ENCODE measurements around the gene FCHSD2. TPM values are rescaled to one million over a fixed set of nuclear protein-coding genes. Genes with fewer than 3 reads are reported as not detected.
"Not testable (repeated sequence)": the region's sequence is repeated elsewhere in the genome, so short reads cannot be mapped to it uniquely, and the experiment has no call there.

FCHSD2 gene
- total RNA-seq, 1 experiment from 2014 or later: 5.9 TPM

GRCh38 chr11:73013021-73013420 lies 129.1 kb downstream of the FCHSD2 start:
- DNase-seq (ENCODE audit: low read depth): no peak

GRCh38 chr11:73012121-73012863 lies 129.8 kb downstream of the FCHSD2 start:
- DNase-seq (ENCODE audit: low read depth): peak; percentile 19

- DNase-seq (ENCODE audit: low read depth): no peak
Observed at GRCh38 chr11:73011126-73011817, 130.8 kb downstream of the FCHSD2 start.

GRCh38 chr11:73009972-73010371 lies 132.1 kb downstream of the FCHSD2 start:
- no peak for DNase-seq (ENCODE audit: low read depth)

- DNase-seq (ENCODE audit: low read depth): no peak
Observed at GRCh38 chr11:73004088-73004487, 138.0 kb downstream of the FCHSD2 start.

GRCh38 chr11:73003088-73003487 lies 139.0 kb downstream of the FCHSD2 start:
- DNase-seq (ENCODE audit: low read depth): no peak

GRCh38 chr11:73002214-73002613 lies 139.9 kb downstream of the FCHSD2 start:
- DNase-seq (ENCODE audit: low read depth): no peak

- DNase-seq (ENCODE audit: low read depth): peak; percentile 34
Observed at GRCh38 chr11:73001615-73002014, 140.5 kb downstream of the FCHSD2 start.

GRCh38 chr11:72998676-72999075 lies 143.4 kb downstream of the FCHSD2 start:
- peak; percentile 44 for DNase-seq (ENCODE audit: low read depth)

- DNase-seq (ENCODE audit: low read depth): no peak
Observed at GRCh38 chr11:72996959-72997358, 145.2 kb downstream of the FCHSD2 start.

- no peak for DNase-seq (ENCODE audit: low read depth)
Observed at GRCh38 chr11:72989727-72990126, 152.4 kb downstream of the FCHSD2 start.

- DNase-seq (ENCODE audit: low read depth): no peak
Observed at GRCh38 chr11:72988821-72989220, 153.3 kb downstream of the FCHSD2 start.

GRCh38 chr11:72985645-72986044 lies 156.5 kb downstream of the FCHSD2 start:
- DNase-seq (ENCODE audit: low read depth): peak; percentile 82

GRCh38 chr11:72984453-72985077 lies 157.6 kb downstream of the FCHSD2 start:
- DNase-seq (ENCODE audit: low read depth): no peak

- DNase-seq (ENCODE audit: low read depth): no peak
Observed at GRCh38 chr11:72983560-72983959, 158.6 kb downstream of the FCHSD2 start.

- no peak for DNase-seq (ENCODE audit: low read depth)
Observed at GRCh38 chr11:72981971-72982685, 160.0 kb downstream of the FCHSD2 start.

- DNase-seq (ENCODE audit: low read depth): no peak
Observed at GRCh38 chr11:72981080-72981479, 161.0 kb downstream of the FCHSD2 start.

- not testable (repeated sequence) for DNase-seq (ENCODE audit: low read depth)
Observed at GRCh38 chr11:72977782-72978181, 164.3 kb downstream of the FCHSD2 start.

GRCh38 chr11:72976522-72976892 lies 165.6 kb downstream of the FCHSD2 start:
- not testable (repeated sequence) for DNase-seq (ENCODE audit: low read depth)

GRCh38 chr11:72975778-72976521 lies 166.2 kb downstream of the FCHSD2 start:
- DNase-seq (ENCODE audit: low read depth): peak; percentile 91

GRCh38 chr11:72974487-72975205 lies 167.5 kb downstream of the FCHSD2 start:
- DNase-seq (ENCODE audit: low read depth): no peak
